HG02885 (cell line): Measurements from ENCODE around the gene SPATS2.

Experiments used
- ATAC-seq: cut with Tn5 transposase; IDR thresholded peaks from one replicate; pipeline ENCODE4 v1.9.1; 2021; ENCODE audit warnings: mild to moderate bottlenecking; ENCODE audit not compliant: unreplicated experiment, poor library complexity

The SPATS2 gene

GRCh38 chr12:49548822-49549648, 181.8 kb downstream of the SPATS2 start:
- no peak for ATAC-seq

DNA sequence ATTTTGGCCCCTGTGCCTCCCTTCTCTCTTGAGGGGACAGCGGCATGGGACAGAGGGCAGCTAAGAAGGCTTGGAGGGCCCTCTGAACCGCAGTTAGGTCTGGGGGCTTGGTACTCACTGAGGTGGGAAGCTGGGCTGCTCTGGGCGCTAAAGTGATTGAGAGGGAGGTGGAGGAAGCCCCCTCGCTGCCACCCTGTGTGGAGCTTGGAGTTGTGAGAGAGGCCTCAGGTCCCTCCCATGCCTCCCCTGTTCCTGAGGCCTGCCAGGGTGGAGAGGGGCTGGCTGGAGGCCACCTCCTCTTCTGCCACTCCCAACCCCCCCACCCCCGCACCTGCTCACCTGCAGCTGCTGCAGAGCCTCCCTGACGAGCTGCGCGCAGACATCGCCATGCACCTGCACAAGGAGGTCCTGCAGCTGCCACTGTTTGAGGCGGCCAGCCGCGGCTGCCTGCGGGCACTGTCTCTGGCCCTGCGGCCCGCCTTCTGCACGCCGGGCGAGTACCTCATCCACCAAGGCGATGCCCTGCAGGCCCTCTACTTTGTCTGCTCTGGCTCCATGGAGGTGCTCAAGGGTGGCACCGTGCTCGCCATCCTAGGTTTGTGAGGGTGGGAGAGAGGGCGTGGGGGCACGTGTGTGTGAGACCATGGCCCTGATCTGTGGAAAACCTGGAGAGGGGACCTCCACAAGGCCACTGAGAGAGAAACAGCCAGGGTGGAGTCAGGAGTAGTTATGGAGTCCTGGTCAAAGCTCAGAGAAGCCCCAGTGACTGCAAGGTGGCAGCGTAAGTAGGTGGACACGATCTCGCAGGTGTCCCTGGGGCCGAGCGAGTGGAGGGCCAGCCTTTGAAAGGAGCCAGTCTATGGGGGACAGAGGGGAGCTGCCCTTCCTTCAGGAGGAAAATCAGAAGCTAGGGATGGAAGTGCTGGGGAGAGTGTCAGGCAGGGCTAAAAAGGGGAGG, 182.8 kb downstream of the SPATS2 start:
- no peak for ATAC-seq

- ATAC-seq, result no peak
Measured at GRCh38 chr12:49550693-49551252, 183.5 kb downstream of the SPATS2 start.

DNA sequence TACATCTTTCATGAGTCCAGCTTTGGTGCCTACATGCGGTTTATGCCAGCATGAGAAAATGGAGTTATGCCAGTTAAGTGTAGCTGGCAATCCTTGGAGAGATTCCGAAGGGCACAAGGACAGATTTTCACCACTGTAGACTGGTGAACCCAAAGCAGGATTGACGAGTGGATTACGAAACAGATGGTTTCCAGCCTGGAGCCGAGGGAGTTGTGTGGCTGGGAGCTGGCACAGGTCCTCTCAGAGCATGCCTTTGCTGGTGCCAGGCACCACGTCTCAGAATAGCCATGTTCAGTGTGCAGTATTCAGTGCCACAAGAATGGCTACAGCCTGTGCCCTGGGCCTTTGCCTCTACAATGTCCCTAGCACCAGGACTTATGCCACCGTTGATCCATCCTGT, 184.8 kb downstream of the SPATS2 start:
- ATAC-seq, result no peak

DNA sequence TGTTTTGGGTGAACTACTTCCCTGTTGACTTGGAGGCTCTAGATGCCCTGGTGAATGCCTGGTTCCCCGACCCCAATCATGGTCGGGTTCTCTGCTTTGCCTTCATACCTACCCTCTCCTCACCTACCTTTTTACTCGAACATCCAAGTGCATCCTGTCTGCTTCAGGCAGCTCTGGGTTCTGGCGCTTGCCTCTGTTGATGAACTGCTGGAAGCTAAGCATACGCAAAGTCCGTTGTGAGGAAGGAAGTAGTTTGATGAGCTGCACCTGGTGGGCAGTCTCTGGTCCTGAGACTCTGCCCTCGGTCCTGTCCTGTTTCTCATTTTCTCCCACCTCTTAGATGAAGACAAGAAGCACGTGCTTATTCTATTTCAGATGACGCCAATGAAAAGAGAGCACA, 185.2 kb downstream of the SPATS2 start:
- ATAC-seq, result no peak

DNA sequence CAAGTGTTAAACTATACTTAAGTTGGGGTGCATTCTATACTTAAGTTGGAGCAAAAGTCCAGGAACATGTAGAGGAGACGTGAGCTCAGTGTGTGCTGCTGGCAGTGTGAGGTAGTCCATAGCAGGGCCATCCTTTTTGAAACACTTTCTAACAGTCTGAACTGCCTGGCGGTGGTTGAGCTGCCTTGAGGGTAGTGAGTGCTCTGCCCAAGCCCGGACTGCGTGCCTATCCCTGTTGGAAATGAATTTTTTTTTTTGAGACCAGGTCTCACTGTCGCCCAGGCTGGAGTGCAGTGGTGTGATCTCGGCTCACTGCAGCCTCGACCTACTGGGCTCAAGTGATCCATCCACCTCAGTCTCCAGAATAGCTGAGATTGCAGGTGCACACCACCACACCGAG, 185.6 kb downstream of the SPATS2 start:
- no peak for ATAC-seq

GRCh38 chr12:49553512-49554088, 186.3 kb downstream of the SPATS2 start:
- no peak for ATAC-seq

- ATAC-seq, result no peak
Measured at GRCh38 chr12:49554266-49554665, 187.0 kb downstream of the SPATS2 start.

DNA sequence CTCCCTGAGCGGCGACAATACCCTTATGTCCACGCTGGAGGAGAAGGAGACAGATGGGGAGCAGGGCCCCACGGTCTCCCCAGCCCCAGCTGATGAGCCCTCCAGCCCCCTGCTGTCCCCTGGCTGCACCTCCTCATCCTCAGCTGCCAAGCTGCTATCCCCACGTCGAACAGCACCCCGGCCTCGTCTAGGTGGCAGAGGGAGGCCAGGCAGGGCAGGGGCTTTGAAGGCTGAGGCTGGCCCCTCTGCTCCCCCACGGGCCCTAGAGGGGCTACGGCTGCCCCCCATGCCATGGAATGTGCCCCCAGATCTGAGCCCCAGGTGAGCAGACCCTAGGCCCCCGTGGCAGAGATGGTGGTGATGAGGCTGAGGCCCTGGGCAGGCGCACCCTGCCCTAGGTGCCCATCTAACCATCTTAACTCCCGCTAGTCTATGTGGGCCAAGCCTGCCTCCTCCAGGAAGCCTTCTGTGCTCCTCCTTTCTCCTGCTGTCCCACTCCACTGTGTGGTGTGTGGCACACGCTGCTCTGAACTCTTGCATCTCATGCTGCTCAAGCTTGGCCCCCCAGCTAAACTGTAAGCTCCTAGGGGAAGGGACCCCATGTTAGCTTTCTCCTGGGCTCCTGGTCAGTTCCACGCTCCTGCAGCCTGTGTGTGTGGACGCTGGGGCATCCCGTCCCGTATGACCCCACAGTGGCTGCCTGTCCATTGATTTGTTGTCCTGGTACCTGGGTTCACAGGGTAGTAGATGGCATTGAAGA, 188.5 kb downstream of the SPATS2 start:
- no peak for ATAC-seq

DNA sequence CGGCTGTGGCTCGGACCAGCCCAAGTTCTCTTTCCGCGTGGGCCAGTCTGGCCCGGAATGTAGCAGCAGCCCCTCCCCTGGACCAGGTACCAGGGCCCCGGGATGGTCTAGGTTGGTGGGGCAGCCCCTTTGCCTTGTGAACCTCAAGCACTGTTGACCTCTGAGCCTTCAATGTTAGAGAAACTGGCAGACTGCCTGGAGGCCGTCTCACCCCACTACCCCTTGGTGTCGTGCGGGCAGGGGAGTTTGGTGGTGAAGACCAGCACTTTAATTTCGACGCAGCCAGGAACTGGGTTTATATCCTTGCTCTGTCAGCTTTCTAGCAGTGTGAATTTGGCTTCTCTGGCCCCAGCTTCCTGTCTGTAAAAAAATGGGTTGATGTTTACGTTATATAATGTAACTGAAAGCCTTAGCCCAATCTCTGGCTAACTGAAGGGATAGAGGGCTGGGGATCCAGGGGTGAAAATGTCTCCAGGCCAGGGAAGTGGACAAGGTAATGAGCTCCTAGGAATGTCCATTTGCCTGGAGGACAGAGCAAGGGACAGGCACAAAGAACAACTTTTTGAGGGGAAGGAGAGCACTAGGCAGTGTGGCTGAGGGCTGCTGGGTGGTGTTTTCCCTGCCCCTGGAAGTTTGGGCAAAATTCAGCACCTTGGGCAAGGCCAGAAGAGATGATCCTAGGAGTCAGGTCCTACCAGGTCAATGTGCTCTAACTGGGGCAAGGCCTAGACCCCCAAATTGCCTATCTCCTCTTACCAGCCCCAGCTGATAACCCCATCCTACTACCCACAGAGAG, 189.3 kb downstream of the SPATS2 start:
- no peak for ATAC-seq

DNA sequence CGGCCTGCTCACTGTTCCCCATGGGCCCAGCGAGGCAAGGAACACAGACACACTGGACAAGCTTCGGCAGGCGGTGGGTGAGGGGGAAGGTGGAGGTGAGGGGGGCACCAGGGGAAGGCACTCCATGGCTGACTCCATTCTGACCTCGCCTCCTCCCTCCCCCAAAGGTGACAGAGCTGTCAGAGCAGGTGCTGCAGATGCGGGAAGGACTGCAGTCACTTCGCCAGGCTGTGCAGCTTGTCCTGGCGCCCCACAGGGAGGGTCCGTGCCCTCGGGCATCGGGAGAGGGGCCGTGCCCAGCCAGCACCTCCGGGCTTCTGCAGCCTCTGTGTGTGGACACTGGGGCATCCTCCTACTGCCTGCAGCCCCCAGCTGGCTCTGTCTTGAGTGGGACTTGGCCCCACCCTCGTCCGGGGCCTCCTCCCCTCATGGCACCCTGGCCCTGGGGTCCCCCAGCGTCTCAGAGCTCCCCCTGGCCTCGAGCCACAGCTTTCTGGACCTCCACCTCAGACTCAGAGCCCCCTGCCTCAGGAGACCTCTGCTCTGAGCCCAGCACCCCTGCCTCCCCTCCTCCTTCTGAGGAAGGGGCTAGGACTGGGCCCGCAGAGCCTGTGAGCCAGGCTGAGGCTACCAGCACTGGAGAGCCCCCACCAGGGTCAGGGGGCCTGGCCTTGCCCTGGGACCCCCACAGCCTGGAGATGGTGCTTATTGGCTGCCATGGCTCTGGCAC, 190.1 kb downstream of the SPATS2 start:
- no peak for ATAC-seq

DNA sequence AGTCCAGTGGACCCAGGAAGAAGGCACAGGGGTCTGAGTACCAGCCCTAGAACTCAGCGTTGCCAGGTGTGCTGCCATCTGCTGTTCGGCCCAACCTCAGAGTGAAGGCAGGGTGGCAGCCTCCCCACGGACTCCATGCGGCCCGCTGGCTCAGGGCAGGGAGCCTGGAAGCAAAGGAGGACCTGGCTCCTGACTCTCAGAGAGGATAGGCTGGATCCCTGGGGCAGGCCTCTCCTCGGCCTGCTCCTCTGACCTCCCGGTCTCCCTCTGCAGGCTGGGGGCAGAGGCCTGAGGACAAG, 190.6 kb downstream of the SPATS2 start:
- ATAC-seq, result no peak

DNA sequence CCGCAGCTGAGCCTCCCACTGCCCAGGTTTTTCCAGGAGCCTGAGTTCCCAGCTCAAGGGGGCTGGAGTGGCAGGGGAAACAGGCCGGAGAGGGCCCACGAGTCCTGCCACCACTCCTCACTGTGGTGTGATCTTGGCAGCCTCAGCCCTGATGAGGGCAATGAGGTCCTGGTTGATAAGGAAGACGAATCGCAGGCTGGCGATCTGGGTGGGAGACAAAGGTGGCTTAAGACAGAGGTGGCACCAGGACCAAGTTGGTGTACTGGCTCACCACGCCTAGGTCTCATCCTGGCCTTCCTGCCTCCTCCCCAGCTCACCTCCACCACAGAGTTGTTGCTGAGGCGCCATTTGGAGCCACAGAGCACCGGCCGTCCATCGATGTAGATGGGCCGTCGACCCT, 191.3 kb downstream of the SPATS2 start:
- no peak for ATAC-seq

DNA sequence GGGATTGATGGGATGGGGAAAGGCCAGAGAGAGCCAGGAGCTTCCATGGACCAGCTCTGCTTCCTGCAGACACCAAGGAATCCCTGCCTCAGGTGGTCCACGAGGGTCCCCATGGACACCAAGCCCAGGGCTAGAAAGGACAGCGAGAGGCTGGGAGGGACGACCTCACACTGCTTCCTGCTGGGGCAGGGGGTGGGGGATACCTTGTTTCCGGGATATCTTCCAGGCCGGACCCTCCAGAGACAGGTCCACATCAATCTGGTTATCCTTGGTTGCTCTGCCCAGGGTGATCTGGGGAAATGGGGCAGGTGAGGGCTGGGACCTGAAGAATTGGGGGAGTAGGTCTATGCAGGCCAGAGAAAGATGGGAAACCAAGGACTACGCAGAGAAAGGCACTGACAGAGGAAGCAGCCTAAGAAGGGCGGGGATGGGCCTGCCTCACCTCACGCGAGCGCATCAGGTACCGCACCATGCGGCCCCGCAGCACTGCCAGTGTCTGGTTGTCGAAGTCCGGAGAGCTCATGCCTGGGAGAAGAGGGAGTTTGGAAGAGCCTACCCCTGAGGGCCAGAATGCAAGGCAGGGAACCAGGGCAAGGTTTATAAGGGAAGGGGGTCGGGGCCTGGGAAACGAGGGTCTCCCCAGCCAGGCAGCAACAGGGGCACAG, 191.9 kb downstream of the SPATS2 start:
- ATAC-seq, result no peak

- ATAC-seq, result no peak
Measured at GRCh38 chr12:49560695-49561094, 193.4 kb downstream of the SPATS2 start.

GRCh38 chr12:49562233-49562632, 195.0 kb downstream of the SPATS2 start:
- ATAC-seq, result no peak

GRCh38 chr12:49562831-49563230, 195.6 kb downstream of the SPATS2 start:
- ATAC-seq, result no peak
